Fibroblast of skin of right quadriceps (primary cell): ENCODE measurements around the gene IMMT.
"Not testable (repeated sequence)": the region's sequence is repeated elsewhere in the genome, so short reads cannot be mapped to it uniquely, and the experiment has no call there.

Source experiments
- DNase-seq: peaks from one replicate; pipeline ENCODE4 v3.0.0-alpha.2; 2013

IMMT gene

GRCh38 chr2:86225581-86225980, 30.3 kb upstream of the IMMT start:
- DNase-seq, result peak; percentile 8

- DNase-seq, result no peak
Measured at GRCh38 chr2:86224645-86225355, 29.5 kb upstream of the IMMT start.

DNA sequence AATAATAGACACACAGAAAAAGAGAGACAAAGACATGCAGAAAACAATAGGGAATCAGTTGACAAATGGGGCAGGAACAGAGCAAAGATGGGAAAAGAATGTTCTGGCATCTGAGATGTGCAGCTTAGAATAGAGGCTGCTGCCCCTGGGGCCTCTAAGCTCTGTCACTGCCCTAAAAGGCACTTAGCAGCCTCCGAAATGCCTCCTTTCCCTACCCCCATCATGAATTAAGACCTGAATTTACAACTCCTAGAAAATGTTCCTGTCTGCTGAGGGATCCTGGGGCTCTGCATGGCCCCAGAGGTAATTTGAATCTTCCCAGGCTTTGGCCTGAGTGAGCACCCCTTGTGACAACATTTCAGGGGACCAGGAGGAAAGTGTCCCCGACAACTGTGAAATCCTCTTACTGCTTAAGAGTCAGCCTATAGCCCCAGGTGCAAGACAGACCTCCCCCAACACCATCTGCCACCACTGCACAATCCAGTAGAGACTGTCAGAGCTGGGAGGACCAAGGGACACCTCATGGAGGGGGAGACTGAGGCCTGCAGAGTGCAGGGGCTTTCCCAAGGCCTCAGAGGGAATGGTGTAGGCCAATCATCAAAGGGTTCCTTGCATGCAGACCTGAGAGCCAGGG, 28.8 kb upstream of the IMMT start:
- DNase-seq, result no peak

DNA sequence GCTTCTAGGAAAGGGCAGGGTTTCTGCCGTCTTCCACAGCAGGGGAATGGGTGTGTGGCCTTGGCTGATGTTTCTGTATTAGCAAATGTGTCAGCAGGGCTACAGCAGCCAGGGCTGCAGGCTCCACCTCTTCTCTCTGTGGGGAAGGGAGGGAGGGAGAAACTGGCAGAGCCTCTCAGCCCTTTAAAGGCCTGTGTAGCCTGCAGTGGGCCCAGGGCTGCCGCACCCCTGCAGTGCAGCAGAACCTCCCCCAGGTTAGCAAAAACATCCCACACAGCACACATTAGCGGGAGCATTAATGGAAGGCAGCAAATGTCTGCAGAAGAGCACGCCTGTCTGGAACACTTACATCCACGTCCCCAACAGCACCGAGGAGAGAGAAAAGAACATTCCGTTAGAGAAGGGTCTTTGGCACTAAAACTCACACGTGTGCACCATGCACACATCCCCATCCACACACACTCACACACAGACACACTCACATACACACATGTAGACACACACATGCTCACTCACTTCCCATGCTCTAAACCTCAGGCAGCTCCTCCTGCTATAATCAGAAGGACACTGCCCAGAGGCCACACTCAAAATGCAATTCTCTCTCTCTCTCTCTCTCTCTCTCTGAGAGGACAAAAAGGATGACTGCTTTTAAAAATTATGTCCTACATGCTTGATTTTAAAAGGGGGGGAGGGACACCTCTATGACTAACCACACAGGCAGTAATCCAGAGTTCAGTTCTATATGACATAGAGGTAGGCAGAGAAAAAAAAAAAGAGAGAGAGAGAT, 28.1 kb upstream of the IMMT start:
- peak; percentile 77 for DNase-seq

GRCh38 chr2:86221066-86221684, 25.9 kb upstream of the IMMT start:
- DNase-seq, result peak; percentile 58

DNA sequence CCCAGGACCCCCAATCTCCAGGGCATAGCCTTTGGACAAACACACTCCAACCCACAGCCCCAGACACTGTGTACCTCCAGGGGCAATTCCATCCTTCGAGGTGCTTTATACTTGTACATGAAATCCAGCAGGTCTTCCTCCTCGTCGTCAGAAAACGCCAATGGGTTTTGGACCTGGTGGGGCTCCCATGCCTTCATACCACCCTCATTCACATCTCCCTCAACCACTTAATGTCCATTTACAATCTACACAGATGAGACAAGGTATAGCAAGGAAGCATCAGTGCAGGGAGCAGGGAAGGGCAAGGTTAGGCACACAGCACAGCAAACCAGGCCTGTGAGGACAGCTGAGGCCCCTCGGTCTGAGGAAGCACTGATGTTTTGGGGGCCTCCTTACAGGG, 24.6 kb upstream of the IMMT start:
- DNase-seq, result no peak

- DNase-seq, result no peak
Measured at GRCh38 chr2:86218124-86218523, 22.9 kb upstream of the IMMT start.

DNA sequence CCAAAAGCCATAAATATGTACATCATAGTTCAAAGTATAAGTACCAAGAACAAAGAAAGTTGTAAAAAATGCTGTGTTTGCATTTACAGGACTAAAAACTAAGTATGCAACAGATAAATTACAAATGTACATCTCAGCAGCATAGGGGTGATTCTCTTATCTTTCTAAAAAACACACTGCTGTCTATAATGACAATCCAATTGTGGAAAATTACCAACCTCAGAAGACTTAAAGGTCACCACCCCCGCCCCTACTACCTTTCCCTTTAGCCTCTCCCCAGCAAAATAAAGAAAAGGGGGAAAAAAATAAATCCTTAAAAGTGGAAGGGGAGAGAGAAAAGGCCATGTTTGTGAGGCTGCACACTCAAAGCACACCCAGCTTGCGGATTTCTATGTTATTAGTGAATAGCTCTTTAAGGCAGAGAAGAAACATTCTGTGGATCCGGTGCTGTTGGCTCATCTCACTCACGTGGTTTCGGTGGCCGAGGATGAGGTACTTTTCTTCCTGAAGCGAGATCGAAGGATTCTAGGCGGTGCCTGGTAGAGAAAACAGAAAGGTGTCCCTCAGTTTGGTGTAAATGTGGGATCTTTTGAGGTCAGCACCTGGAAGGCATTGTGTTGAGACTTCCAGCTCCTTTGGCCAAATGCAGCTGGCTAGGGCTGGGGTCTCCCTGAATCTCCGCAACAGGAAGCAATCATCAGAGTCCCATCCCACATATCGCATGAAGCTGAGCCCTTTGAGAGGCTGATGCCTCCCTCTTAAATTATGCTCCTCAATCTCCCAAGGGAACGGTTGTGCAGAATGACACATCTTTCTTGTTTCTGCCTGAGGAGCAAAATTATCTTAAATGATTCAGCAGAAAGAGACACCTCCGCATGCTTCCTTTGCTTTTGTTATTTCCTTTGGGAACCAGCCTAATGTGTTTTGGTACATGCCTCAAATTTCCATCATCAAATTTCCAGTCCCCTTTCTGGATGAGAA, 21.6 kb upstream of the IMMT start:
- DNase-seq, result peak; percentile 70

DNA sequence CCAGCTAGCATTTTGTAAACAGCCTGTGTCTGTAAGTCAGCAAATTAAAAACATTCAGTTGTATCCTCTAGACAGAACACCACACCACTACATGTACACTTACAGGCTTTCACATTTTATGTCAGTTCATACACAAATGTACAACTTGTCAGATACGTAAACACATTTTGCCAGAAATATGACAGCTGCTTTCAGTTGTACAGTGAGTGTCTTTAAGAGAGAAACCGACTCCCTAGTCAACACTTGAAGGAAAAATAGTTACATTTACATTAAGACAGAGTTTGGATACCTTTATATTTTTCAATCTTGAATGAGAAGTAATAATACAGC, 19.2 kb upstream of the IMMT start:
- no peak for DNase-seq

- no peak for DNase-seq
Measured at GRCh38 chr2:86213699-86214502, 18.6 kb upstream of the IMMT start.

DNA sequence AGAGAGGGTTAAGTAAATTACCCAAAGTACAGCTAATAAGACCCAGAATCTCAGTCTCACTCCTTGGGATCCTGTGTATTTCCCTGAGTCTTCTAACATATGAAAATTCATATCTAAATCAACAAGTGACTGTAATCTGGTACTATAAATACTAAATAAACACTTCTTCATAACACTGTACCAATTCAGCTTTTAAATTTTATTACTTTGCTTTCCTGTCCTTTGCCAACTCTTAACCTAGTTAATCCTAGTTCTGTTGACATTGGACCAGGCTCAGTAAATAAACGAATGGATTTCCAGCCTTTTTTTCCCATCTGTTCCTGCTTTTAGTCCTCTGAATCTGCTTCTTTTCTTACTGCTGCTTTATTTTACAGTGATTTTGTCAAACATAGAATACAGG, 17.8 kb upstream of the IMMT start:
- no peak for DNase-seq

- no peak for DNase-seq
Measured at GRCh38 chr2:86211796-86212188, 16.5 kb upstream of the IMMT start.

GRCh38 chr2:86211033-86211795, 16.0 kb upstream of the IMMT start:
- DNase-seq, result no peak

GRCh38 chr2:86204458-86204857, 9.2 kb upstream of the IMMT start:
- DNase-seq, result no peak

DNA sequence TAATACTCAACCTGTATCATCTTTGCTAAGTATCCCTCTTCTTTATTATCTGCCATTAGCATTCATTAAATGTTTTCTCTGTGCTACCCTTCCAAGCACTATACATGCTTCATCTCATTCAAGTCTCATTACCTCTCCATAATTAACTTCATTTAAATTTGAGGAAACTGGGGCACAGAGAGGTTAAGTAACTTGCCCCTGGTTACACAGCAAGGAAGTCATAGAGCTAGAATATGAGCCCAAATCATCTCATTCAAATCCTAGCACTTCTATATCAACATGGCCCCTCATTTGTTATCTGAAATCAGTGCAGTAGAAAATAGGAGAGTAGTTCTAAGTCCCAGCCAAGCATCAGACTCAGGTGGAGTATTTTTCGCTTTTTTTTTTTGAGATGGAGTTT, 8.4 kb upstream of the IMMT start:
- no peak for DNase-seq

GRCh38 chr2:86202702-86203101, 7.4 kb upstream of the IMMT start:
- no peak for DNase-seq

DNA sequence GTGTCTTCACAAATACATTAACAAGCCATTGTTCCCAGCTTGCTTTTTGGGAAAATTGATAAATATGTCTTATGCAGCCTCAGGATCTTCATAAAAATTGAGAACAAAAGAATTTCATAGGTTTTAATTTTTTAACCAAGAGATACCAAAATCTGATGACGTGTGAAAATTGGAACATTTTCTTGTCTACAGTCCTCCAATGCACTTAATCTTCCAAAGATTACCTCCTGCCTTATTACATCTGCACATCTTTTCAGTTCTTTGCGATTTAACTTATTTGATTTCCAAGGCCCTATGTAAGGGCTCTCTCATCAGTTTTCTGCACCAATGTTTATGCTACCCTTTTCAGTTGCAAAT, 7.1 kb upstream of the IMMT start:
- no peak for DNase-seq

DNA sequence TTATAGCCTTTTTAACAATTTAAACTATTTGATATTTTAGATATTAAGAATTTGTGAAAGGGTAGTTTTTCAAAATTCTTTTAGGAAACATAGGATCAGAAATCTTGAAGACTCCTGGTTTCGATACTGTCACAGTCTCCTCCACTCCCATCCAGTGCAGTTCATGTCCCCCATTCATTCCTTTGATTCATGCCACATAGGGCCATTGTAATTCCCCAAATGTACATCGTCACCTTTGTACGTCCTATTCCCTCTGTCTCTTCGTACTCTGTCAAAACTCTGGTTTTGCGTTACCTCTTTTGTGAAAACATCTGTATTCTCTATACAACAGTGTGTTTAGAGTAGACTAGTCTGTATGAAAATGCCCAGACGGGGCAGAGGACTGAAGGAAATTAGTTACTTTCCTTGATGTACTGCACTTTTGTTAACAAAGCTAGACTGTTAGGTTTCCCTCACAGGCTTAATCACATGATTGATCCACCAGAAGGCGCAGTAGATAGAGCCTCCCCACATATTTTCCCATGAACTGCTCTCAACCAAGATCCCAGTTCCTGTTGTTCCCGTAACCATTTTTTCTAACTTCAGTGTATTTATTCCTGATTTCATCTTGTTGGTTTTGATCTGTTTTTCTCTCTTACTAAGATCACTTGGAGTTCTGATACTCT, 6.5 kb upstream of the IMMT start:
- no peak for DNase-seq

DNA sequence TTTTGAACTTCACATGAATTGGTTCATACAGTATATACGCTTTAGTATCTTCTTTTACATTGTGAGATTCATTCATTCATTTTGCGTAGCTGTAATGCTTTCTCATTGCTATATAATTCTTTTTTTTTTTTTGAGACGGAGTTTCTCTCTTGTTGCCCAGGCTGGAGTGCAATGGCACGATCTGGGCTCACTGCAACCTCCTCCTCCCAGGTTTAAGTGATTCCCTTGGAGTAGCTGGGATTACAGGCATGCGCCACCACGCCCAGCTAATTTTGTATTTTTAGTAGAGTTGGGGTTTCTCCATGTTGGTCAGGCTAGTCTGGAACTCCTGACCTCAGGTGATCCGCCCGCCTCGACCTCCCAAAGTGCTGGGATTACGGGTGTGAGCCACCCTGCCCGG, 5.3 kb upstream of the IMMT start:
- DNase-seq, result not testable (repeated sequence)

DNA sequence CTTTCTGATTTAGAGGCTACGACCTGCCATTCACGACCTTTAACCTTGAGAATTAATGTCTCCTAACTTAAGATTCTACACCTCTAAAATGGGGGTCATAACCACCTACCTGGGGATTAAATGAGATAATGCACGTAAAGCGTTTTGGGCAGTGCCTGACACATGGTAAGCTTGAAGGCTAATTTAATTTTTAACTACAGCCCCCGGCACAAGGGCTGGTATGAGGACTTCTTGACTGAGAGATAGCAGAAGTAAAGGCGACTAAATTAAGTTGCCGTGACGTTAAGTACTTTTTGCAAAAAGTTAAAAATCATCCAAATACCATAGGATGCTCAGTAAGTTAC, 4.5 kb upstream of the IMMT start:
- DNase-seq, result no peak
